GM19238 (cell line): ENCODE data around the gene MNAT1.
"Not testable (repeated sequence)": the region's sequence is repeated elsewhere in the genome, so short reads cannot be mapped to it uniquely, and the experiment has no call there.

Experiments used
- DNase-seq: peaks from one replicate; pipeline ENCODE4 v3.0.0; 2011; ENCODE audit warnings: low spot score; ENCODE audit not compliant: insufficient read length

Gene MNAT1

DNA sequence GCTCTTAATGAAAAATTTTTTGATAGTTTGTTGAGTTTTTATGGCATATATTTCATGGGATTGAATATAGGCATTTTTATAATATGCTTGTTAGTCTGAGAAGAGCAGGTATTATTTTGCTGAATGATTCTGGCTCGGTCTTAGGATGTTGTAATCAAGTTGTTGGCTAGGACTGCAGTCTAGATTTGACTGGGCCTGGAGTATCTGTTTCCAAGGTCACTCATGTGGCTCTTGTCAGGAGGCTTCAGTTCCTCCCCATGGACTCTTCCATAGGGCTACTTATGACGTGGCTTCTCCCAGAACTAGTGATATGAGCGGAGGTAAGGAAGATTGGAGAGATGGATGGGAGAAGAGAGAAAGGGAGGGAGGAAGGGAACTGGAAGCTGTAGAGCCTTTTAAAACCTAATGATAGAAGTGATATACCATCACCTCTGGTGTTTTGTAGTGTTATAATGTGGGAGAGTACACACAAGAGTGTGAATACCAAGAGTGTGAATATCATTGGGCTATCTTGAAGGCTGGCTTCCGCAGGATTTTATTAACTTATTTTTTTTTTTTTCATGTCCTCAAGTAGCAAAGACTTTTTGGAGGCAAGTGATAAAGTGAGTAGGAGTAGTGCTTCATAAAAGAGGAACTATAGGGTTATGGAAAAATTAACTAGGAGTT lies 4.4 kb downstream of the MNAT1 start:
- DNase-seq = no peak

- DNase-seq = no peak
Measured at GRCh38 chr14:60744566-60744965, 10.0 kb downstream of the MNAT1 start.

DNA sequence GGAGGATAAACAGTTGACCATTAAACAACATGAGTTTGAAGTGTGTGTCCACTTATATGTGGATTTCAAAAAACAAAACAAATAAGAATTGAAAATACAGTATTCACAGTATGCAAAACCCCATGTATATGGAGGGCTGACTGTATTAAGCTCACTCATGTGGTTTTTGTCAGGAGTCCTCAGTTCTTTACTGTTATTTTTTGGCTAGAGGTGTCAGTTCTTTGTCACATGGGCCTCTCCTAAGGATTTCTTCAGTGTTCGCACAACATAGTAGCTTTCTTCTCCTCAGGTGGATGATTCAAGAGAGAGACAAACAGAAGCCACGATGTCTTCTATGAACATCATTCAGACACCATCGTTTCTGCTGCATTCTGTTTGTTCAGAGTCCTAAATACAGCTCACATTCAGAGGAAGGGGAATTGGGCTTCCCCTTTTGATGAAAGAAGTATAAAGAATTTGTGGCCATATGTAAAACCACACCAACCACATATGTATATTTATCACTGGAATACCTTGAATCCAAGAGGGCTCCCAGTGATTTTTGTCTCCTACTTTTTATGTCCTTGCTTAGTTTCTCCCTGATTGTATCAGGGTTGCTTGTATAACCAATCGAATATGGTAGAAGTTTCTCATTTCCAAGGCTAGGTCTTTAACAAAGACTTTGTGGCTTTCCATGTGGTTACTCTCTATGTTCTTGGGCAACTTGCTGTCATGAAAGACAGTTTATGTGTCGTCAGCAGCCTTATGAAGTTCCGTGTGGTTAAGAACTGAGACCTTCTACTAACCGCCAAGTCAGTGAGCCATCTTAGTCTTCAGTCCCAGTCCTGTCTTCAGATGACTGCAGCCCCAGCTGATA lies 18.9 kb downstream of the MNAT1 start:
- DNase-seq = peak; percentile 43

- DNase-seq = no peak
Measured at GRCh38 chr14:60756847-60757246, 22.3 kb downstream of the MNAT1 start.

DNA sequence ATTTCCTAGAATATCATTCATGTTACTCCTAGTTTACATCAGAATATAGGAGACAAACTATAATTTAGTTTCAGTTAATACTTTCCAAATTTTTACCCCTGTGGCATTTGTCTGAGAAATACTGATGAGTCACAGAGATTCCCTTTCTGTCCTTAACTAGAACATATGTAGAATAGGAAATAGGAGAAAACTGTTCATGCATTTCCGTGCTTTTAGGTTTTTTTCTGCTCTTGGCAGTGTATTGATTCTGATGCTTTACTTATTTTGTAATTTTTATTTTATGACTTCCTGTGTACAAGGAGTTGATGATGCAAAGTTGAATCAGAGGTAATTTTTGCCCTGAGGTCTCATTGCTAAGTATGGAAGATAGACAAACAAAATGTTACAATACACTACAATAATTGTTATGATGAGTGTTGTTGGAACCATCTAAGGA lies 23.0 kb downstream of the MNAT1 start:
- no peak for DNase-seq

DNA sequence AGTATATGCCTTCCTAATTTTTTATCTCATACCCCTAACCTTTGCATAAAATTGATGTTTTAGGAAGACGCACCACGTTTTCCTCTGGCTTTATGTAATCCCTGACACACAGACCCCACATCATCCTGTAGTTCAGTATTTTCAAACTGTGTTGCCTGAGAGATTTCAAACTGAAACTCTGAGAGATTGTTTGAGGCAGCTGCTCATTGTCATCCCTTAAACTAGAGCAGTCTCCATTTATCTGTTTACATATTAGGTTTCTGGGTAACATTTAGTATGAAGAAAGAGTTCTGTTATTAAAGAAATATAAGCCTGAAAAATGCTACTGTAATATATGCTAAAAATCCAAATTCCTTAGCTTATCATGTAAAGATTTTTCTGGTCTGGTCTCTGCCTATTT lies 24.3 kb downstream of the MNAT1 start:
- DNase-seq = no peak

DNA sequence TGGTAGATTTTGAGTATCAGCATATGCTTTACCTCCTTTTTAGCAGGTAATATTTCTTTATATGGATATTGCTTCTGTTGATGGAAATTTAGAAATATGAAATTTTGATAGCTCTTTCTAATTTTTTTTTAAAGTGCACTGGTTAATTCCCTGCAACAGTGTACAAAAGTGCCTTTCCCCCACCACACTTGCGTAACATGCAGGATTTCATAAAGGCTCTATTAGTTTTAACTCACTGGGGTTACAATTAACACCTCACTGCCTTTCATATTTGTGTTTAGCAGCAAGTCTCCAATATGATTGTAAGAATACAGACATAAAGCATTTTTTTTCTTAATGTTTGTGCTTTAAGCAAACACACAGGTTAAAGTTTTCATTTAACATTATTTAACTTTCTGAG lies 25.6 kb downstream of the MNAT1 start:
- DNase-seq = no peak

DNA sequence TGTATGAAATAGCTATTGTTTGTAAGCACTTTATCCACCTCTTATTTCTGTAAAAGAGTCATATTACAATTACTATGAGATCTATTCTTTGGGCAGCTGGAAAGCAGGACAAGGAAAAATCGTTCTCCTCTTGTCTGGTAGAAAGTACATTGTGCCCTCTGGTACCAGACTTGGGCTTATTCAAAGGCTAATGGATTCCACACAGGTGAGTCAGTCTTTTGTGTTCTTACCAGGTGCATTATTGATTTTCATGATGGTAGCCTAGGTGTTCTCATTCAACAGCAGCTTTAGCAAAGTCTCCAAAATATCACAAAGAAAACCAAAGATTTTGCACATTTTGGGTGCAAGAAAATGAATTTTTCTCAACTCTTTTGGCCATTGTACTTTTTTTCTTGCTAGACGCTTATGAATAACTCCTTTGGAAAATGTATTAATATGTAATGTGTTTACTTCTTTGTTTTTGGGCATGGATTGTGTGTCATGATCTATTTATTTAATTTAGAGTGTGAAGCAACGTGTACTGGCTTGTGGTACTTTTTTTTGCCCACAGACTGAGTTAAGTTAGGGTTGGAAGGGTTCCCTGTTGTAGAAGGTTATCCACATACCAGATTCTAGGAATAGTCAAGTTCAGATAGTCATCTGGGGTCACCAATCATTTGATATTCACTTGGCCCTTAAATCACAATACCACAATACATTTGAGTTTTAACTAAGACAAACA lies 26.2 kb downstream of the MNAT1 start:
- DNase-seq = no peak

DNA sequence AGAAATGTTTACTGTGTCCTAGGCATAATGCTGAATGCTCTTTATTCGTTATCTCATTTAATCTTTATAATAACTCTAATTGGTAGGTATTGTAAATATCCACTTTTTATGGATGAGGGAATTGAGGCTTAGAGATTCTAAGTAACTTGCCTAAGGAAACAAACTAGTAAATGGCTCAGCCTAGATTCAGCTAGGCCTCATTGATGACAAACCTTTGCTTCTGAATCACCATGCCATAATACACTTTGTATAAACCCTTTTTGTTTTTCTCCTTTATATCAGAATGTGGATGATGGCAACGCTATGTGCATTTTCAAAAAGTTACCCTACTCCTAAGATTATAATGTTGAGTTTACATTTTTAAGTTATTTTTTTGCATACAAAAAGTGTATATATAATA lies 34.0 kb downstream of the MNAT1 start:
- no peak for DNase-seq

- DNase-seq = no peak
Measured at GRCh38 chr14:60771117-60771516, 36.6 kb downstream of the MNAT1 start.

DNA sequence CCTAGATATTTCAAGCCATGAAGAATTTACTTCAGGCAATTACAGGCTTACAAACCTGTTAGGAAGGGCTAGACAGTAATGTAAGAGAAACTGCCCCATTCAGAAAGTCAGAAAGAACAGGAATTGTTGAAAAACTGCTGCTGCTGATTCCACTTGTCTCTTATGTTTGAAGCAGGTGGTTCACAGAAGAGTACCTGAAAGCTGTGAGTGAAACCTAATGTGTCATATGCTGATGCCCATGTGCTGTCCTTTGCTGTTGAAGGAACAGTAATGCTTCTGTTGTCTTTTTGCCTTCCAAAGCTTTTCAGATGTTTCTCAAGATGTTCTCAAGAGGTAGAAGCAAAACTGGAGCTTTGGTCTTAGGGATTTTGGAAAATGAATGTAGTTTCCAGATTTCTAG lies 39.0 kb downstream of the MNAT1 start:
- no peak for DNase-seq

- DNase-seq = no peak
Measured at GRCh38 chr14:60775296-60775695, 40.7 kb downstream of the MNAT1 start.

- no peak for DNase-seq
Measured at GRCh38 chr14:60777856-60778578, 43.5 kb downstream of the MNAT1 start.

- not testable (repeated sequence) for DNase-seq
Measured at GRCh38 chr14:60779745-60780514, 45.4 kb downstream of the MNAT1 start.

DNA sequence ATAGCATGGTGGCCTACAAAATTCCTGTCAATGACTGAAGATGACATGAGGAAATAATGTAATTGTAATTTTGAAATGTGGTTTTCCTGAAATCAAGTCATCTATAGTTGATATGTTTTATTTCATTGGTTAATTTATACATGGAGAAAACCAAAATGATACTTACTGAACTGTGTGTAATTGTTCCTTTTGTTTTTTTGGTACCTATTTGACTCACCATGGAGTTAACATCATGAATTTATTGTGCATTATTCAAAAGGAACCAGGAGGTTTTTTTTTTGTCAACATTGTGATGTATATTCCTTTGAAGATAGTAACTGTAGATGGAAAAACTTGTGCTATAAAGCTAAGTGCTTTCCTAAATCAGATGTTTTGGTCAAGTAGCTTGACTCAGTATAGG lies 46.0 kb downstream of the MNAT1 start:
- DNase-seq = not testable (repeated sequence)

GRCh38 chr14:60786905-60787304 lies 52.3 kb downstream of the MNAT1 start:
- DNase-seq = no peak

DNA sequence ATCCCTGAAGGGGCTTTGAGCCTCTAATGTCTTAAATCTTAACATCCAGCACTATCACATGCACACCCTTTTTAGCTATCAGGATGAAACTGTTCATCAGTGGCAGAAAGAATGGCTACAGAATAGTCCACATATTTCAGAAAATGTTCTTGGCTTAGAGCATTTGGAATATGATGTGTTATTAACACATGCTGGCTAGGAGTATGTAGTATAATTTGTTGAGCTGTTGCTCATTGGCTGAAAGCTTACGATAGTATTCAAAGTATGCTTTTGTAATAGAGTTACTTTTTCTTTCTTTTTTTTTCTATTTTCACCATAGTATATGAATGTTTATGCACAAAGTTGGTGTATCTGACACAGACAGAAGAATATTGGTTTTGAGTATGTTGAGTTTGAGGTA lies 55.1 kb downstream of the MNAT1 start:
- DNase-seq = no peak

DNA sequence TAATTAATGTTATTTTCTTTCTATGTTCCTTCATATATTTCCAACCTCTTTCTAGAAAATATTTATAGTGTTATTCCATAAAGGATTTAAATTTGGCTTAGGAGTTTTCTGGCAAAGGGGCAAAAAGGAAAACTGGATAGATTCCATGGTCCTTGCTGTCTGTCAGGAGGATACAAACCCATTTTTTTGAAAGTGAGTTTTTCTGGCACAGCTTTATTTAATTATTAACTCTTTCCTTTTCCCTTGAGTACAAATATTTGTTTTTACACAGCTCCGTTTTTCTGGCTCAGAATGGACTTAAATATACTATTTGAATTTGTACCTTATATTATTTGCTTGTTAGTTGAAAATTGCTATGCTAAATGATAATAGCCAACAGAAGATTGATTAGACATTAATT lies 56.3 kb downstream of the MNAT1 start:
- no peak for DNase-seq

DNA sequence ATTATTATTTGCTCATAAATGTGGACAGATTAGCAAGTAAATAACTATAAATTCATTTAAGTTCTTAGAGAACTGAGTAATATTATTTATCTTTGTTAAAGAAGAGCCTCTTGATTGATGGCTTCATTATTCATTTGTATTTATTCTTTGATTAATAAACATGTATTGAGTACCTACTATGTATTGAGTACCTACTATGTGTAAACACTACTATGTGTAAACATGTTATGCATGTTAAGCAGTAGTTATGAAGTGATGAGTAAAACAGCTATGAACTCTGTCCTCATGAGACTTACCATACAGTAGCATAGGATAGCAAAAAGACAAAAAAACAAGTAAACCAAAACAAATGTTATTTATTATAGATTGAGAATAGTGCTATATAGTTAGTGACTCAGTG lies 61.9 kb downstream of the MNAT1 start:
- DNase-seq = no peak

DNA sequence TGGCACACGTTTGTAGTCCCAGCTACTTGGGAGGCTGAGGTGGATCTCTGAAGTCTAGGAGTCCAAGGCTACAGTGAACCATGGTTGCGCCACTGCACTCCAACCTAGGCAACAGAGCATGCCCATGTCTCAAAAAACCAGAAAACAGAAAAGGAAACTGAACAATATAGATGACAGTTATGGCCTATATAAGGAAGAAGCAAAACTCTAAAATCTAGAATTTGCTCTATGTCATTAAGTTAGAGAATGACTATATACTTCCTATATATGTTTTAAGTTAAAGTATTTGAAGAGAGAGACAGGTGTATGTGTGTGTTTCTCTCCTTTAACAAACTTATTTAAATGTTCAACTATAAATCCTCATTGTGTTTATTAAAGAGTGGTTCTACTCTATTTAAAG lies 65.8 kb downstream of the MNAT1 start:
- no peak for DNase-seq

GRCh38 chr14:60803871-60804270 lies 69.3 kb downstream of the MNAT1 start:
- no peak for DNase-seq
